Measurements from ENCODE around the gene ADAMTS2.
A peak's percentile ranks its signal among the peaks of the same experiment; 100 is the strongest.

The ADAMTS2 gene

DNA sequence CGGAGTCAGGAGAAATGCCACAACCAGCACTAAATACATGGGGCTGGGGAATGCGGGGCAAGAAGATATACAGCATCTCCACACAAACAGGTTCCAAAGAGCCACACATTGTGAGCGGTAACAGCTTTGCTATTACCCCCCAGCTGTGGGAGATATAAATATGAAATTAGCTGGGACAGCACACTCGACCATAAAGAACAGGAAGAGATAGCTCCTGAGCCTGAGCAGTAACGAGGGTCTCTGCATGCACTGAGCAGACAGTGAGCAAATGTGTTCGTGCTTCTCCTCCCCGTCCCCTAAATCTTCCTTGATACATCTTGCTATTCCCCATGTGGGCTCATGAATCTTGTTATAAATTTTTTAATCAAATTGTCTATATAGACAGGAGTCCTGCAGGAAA lies 53.1 kb downstream of the ADAMTS2 start:
- no peak overlapping the region for H3K23ac ChIP-seq (ENCODE audit: low read length)
- no peak overlapping the region for H3K4ac ChIP-seq (ENCODE audit: low read depth, low read length)
- H2AFZ ChIP-seq (ENCODE audit: insufficient read depth, low read length, poor library complexity), result no peak overlapping the region
- no peak overlapping the region for H3K27ac ChIP-seq (ENCODE audit: low read depth, low read length)
- no peak overlapping the region for H3K4me3 ChIP-seq (ENCODE audit: low read depth, low read length)
- H2BK12ac ChIP-seq (ENCODE audit: low read length), result no peak overlapping the region
- no peak overlapping the region for H4K12ac ChIP-seq (ENCODE audit: low read depth, low read length)
- H4K91ac ChIP-seq (ENCODE audit: low read depth, low read length), result no peak overlapping the region
- no peak overlapping the region for H3K18ac ChIP-seq (ENCODE audit: low read length)
- no peak for DNase-seq
- peaks cover 4 to 9% of the 10 kb centered on the region in 2 experiments for H3K36me3 ChIP-seq (ENCODE audit: control insufficient read depth in 1 of 2, insufficient read depth in 2 of 2, low read length in 2 of 2)
- no CpG with 5 or more reads among the region's 7 CpGs for WGBS (ENCODE audit: extremely low coverage, insufficient coverage, insufficient read length)
- H3K4me2 ChIP-seq (ENCODE audit: low read length), result no peak overlapping the region
- H3K14ac ChIP-seq (ENCODE audit: low read length), result no peak overlapping the region
- peaks cover 9% of the 10 kb centered on the region for H3K9me3 ChIP-seq (ENCODE audit: insufficient read depth, low read depth, low read length)
- H3K79me1 ChIP-seq (ENCODE audit: low read length), result peaks cover 14% of the 10 kb centered on the region
- no peaks in the 10 kb centered on the region for H3K79me2 ChIP-seq (ENCODE audit: control insufficient read depth, insufficient read depth, low read length, poor library complexity)
- no peaks in the 10 kb centered on the region for H3K27me3 ChIP-seq (ENCODE audit: insufficient read depth, low read length)
- no peak overlapping the region for H2AK5ac ChIP-seq (ENCODE audit: low read length)
- no peak overlapping the region for H2BK120ac ChIP-seq (ENCODE audit: insufficient read depth, low read length, poor library complexity)
- H2BK5ac ChIP-seq (ENCODE audit: low read depth, low read length, poor library complexity), result no peak overlapping the region
- H3K4me1 ChIP-seq (ENCODE audit: control insufficient read depth in 1 of 2, insufficient read depth in 2 of 2, low read length in 2 of 2), result peaks cover 40 to 49% of the 10 kb centered on the region in 2 experiments
- H4K8ac ChIP-seq (ENCODE audit: low read depth, low read length), result no peak overlapping the region
- H3K9ac ChIP-seq (ENCODE audit: low read length), result no peak overlapping the region

DNA sequence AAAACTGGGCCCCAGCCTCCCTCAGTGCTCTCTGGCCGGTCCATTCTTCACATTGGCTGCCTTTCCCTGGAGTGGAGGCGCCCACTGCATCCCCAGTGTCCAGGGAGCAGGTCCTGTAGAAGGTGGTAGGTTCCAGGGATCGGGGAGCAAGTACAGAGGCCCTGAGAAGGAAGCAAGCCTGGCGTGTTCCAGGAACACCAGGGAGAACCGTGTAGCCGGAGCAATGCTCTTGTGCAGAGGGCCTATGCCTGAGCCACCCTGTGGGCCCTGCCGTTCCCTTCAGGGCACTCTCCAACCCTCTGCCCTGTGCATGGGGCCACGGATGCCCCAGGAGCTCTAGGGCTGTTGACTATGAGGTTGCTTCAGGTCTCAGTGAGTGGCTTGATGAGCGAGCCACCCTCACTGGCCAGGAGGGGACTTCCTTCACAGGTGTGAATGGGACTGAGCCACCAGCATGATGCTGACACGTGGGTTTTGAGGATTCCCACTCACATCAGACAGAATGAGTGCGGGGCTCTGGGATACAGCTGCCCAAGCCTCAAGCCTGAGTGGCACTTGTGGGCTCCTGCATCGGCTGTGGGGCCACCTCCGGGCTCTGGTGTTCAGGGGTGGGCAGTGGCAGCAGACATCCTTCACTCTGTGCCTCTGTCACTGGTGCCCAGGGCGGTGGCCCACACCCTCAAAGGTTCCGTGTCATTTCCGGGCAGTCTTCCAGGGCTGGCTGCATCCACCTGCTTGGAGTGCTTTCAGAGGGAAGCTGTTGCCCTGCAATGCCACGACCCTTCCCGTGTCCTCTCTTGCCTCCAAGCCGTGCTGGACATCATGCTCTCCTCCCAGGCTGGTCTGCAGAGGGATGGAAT lies 54.4 kb downstream of the ADAMTS2 start:
- Histone ChIP-seq H3K18ac (ENCODE audit: low read length) (peak overlapping the region; percentile 74), H3K23ac (ENCODE audit: low read length) (no peak overlapping the region), H3K4me1 (ENCODE audit: control insufficient read depth in 1 of 2, insufficient read depth in 2 of 2, low read length in 2 of 2) (peaks cover 50 to 61% of the 10 kb centered on the region in 2 experiments), H3K4ac (ENCODE audit: low read depth, low read length) (no peak overlapping the region), H2AFZ (ENCODE audit: insufficient read depth, low read length, poor library complexity) (no peak overlapping the region), H3K27me3 (ENCODE audit: insufficient read depth, low read length) (no peaks in the 10 kb centered on the region), H3K9ac (ENCODE audit: low read length) (no peak overlapping the region), H4K12ac (ENCODE audit: low read depth, low read length) (no peak overlapping the region), H3K4me2 (ENCODE audit: low read length) (no peak overlapping the region), H3K79me2 (ENCODE audit: control insufficient read depth, insufficient read depth, low read length, poor library complexity) (no peaks in the 10 kb centered on the region), H3K36me3 (ENCODE audit: control insufficient read depth in 1 of 2, insufficient read depth in 2 of 2, low read length in 2 of 2) (peaks cover 4 to 9% of the 10 kb centered on the region in 2 experiments), H3K9me3 (ENCODE audit: insufficient read depth, low read depth, low read length) (peaks cover 8% of the 10 kb centered on the region), H3K27ac (ENCODE audit: low read depth, low read length) (no peak overlapping the region), H3K14ac (ENCODE audit: low read length) (no peak overlapping the region), H2BK12ac (ENCODE audit: low read length) (peak overlapping the region; percentile 51), H2BK5ac (ENCODE audit: low read depth, low read length, poor library complexity) (no peak overlapping the region), H3K4me3 (ENCODE audit: low read depth, low read length) (no peak overlapping the region), H2AK5ac (ENCODE audit: low read length) (peak overlapping the region; percentile 20), H3K79me1 (ENCODE audit: low read length) (peaks cover 25% of the 10 kb centered on the region), H2BK120ac (ENCODE audit: insufficient read depth, low read length, poor library complexity) (no peak overlapping the region), H4K91ac (ENCODE audit: low read depth, low read length) (no peak overlapping the region), H4K8ac (ENCODE audit: low read depth, low read length) (no peak overlapping the region)
- DNase-seq, result no peak
- WGBS (ENCODE audit: extremely low coverage, insufficient coverage, insufficient read length), result no CpG with 5 or more reads among the region's 19 CpGs

DNA sequence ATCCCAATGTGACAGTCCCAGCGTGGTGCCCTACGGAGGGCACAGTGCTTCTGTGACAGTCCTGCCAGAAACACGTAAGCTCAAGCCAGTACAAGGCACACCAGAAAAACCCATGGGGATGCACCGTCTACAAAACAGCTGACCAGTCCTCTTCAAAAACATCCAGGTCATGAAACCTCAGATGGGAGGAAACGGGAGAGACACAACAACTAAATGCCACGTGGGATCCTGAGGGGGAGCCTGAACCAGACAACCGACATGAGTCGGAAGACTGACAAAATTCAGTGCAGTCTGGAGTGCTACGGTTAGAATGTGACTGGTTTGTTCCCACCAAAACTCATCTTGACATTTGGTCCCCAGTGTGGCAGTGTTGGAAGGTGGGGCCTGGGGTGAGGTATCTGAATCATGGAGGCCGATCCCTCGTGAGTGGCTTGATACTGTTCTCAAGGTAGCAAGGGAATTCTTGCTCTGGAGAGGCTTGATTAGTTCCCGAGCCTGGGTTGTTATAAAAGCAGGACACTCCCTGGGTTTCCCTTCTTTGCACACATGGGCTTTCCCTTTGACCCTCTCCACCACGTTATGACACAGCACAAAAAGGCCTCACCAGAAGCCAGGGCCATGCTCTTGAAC lies 55.4 kb downstream of the ADAMTS2 start:
- no peak overlapping the region for H3K14ac ChIP-seq (ENCODE audit: low read length)
- H3K4me2 ChIP-seq (ENCODE audit: low read length), result no peak overlapping the region
- H2BK5ac ChIP-seq (ENCODE audit: low read depth, low read length, poor library complexity), result no peak overlapping the region
- H3K4me1 ChIP-seq (ENCODE audit: control insufficient read depth in 1 of 2, insufficient read depth in 2 of 2, low read length in 2 of 2), result peaks cover 44 to 55% of the 10 kb centered on the region in 2 experiments
- H4K8ac ChIP-seq (ENCODE audit: low read depth, low read length), result no peak overlapping the region
- peaks cover 5% of the 10 kb centered on the region for H3K9me3 ChIP-seq (ENCODE audit: insufficient read depth, low read depth, low read length)
- no peak overlapping the region for H3K4ac ChIP-seq (ENCODE audit: low read depth, low read length)
- no peak overlapping the region for H2AFZ ChIP-seq (ENCODE audit: insufficient read depth, low read length, poor library complexity)
- peak overlapping the region; percentile 13 for H3K27ac ChIP-seq (ENCODE audit: low read depth, low read length)
- no peak overlapping the region for H3K4me3 ChIP-seq (ENCODE audit: low read depth, low read length)
- H3K23ac ChIP-seq (ENCODE audit: low read length), result no peak overlapping the region
- no peak overlapping the region for H4K12ac ChIP-seq (ENCODE audit: low read depth, low read length)
- DNase-seq, result no peak
- no peak overlapping the region for H2BK12ac ChIP-seq (ENCODE audit: low read length)
- no peaks in the 10 kb centered on the region for H3K79me2 ChIP-seq (ENCODE audit: control insufficient read depth, insufficient read depth, low read length, poor library complexity)
- H3K79me1 ChIP-seq (ENCODE audit: low read length), result peaks cover 29% of the 10 kb centered on the region
- no CpG with 5 or more reads among the region's 13 CpGs for WGBS (ENCODE audit: extremely low coverage, insufficient coverage, insufficient read length)
- H3K9ac ChIP-seq (ENCODE audit: low read length), result no peak overlapping the region
- no peak overlapping the region for H2AK5ac ChIP-seq (ENCODE audit: low read length)
- no peak overlapping the region for H3K18ac ChIP-seq (ENCODE audit: low read length)
- H3K36me3 ChIP-seq (ENCODE audit: control insufficient read depth in 1 of 2, insufficient read depth in 2 of 2, low read length in 2 of 2), result peaks cover 4 to 7% of the 10 kb centered on the region in 2 experiments
- H3K27me3 ChIP-seq (ENCODE audit: insufficient read depth, low read length), result no peaks in the 10 kb centered on the region
- no peak overlapping the region for H2BK120ac ChIP-seq (ENCODE audit: insufficient read depth, low read length, poor library complexity)
- no peak overlapping the region for H4K91ac ChIP-seq (ENCODE audit: low read depth, low read length)

DNA sequence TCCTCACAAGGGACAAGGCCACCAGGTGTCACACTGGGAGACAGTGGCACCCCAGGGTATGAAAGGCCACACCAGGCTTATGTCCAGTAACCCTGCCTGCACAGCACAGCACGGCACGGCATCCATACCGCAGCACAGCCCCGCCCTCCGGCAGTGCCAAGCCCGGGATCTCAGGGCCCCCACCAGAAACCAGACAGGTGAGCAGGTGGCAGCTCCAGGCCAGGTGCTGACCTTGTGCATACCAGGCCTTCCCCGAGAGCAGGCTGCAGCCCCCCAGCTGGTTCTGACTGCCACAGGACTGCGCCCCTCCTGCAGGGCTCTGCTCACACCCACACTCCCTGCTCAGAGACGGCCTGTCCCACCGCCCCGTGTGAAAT lies 56.5 kb downstream of the ADAMTS2 start:
- Histone ChIP-seq H2BK120ac (ENCODE audit: insufficient read depth, low read length, poor library complexity) (peak overlapping the region; percentile 61), H3K4me2 (ENCODE audit: low read length) (no peak overlapping the region), H3K27ac (ENCODE audit: low read depth, low read length) (no peak overlapping the region), H2BK5ac (ENCODE audit: low read depth, low read length, poor library complexity) (peak overlapping the region; percentile 18), H3K9me3 (ENCODE audit: insufficient read depth, low read depth, low read length) (peaks cover 5% of the 10 kb centered on the region), H3K9ac (ENCODE audit: low read length) (peak overlapping the region; percentile 26), H3K14ac (ENCODE audit: low read length) (peak overlapping the region; percentile 43), H4K91ac (ENCODE audit: low read depth, low read length) (peak overlapping the region; percentile 75), H2AFZ (ENCODE audit: insufficient read depth, low read length, poor library complexity) (no peak overlapping the region), H3K79me2 (ENCODE audit: control insufficient read depth, insufficient read depth, low read length, poor library complexity) (no peaks in the 10 kb centered on the region), H2AK5ac (ENCODE audit: low read length) (peak overlapping the region; percentile 65), H3K27me3 (ENCODE audit: insufficient read depth, low read length) (no peaks in the 10 kb centered on the region), H3K4ac (ENCODE audit: low read depth, low read length) (peak overlapping the region; percentile 17), H3K36me3 (ENCODE audit: control insufficient read depth in 1 of 2, insufficient read depth in 2 of 2, low read length in 2 of 2) (peaks cover 4 to 7% of the 10 kb centered on the region in 2 experiments), H3K23ac (ENCODE audit: low read length) (no peak overlapping the region), H2BK12ac (ENCODE audit: low read length) (peak overlapping the region; percentile 51), H3K79me1 (ENCODE audit: low read length) (peaks cover 34% of the 10 kb centered on the region), H3K4me3 (ENCODE audit: low read depth, low read length) (no peak overlapping the region), H3K4me1 (ENCODE audit: control insufficient read depth in 1 of 2, insufficient read depth in 2 of 2, low read length in 2 of 2) (peaks cover 40 to 50% of the 10 kb centered on the region in 2 experiments), H4K8ac (ENCODE audit: low read depth, low read length) (no peak overlapping the region), H3K18ac (ENCODE audit: low read length) (peak overlapping the region; percentile 32), H4K12ac (ENCODE audit: low read depth, low read length) (no peak overlapping the region)
- DNase-seq, result no peak
- no CpG with 5 or more reads among the region's 11 CpGs for WGBS (ENCODE audit: extremely low coverage, insufficient coverage, insufficient read length)
